Measurements from ENCODE around the gene MAGI2. TPM values are rescaled to one million over a fixed set of nuclear protein-coding genes. Genes with fewer than 3 reads are reported as not detected.

The MAGI2 gene
- total and polyA plus RNA-seq, 2 donors (not counting 3 experiments of a cell fraction or from before 2014, with no cell fraction given) = 0.28 to 6.0 TPM

GRCh38 chr7:78006063-78006755, 1447.3 kb downstream of the MAGI2 start:
- Histone ChIP-seq H2AFZ (ENCODE audit: low read depth, low read length) (no peak overlapping the region), H3K9me1 (replicated peaks; ENCODE audit: control insufficient read depth, extremely low read depth, insufficient read depth, low read length) (no peaks in the 10 kb centered on the region), H3K9me3 (replicated peaks; ENCODE audit: control insufficient read depth, insufficient read depth, low read length) (no peaks in the 10 kb centered on the region), H3K4me3 (replicated peaks in 1 of 3; ENCODE audit: insufficient read depth in 1 of 3, low read depth in 1 of 3, low read length in 3 of 3) (no peak overlapping the region), H3K79me2 (ENCODE audit: control insufficient read depth, insufficient read depth, low read length) (no peaks in the 10 kb centered on the region), H3K36me3 (ENCODE audit: control insufficient read depth in 2 of 2, extremely low read depth in 1 of 2, insufficient read depth in 2 of 2, low read length in 2 of 2) (no peaks in the 10 kb centered on the region), H3K27ac (ENCODE audit: insufficient read depth, low read depth, low read length) (no peak overlapping the region), H3K27me3 (ENCODE audit: control insufficient read depth in 2 of 2, insufficient read depth in 2 of 2, low read length in 2 of 2) (peaks cover 0 to 2% of the 10 kb centered on the region in 2 experiments), H4K20me1 (replicated peaks; ENCODE audit: control insufficient read depth, extremely low read depth, insufficient read depth, low read length) (no peaks in the 10 kb centered on the region), H3K9ac (replicated peaks; ENCODE audit: extremely low read depth, insufficient read depth, low read length) (no peak overlapping the region), H3K4me1 (ENCODE audit: control insufficient read depth, extremely low read depth, insufficient read depth, low read length) (no peaks in the 10 kb centered on the region), H3K4me2 (ENCODE audit: insufficient read depth, low read length) (no peak overlapping the region)
- CTCF ChIA-PET = no interaction called here
- FAIRE-seq (no peak), DNase-seq (ENCODE audit: low read depth, low spot score) (no peak)
- POLR2A ChIA-PET = no interaction called here
- TF ChIP-seq MYC (IDR thresholded peaks at IDR 0.05; ENCODE audit: low read depth, low read length) (no peak), POLR2A (IDR thresholded peaks at IDR 0.05; ENCODE audit: low read depth, low read length) (no peak), POLR2AphosphoS5 (IDR thresholded peaks at IDR 0.05; ENCODE audit: insufficient read depth, low read depth, low read length) (no peak)
- intact Hi-C loops (cut with micrococcal nuclease) = no loop called here
- BruUV-seq (replicated peaks) = no TSS peak
- dilution Hi-C loops (cut with MboI; ENCODE audit: extremely low pct_ligation_motif_present, low sequenced_read_pairs) = no loop called here

- POLR2A ChIA-PET = no interaction called here
- no peak overlapping the region for H3K9ac ChIP-seq (replicated peaks; ENCODE audit: extremely low read depth, insufficient read depth, low read length)
- no peak overlapping the region for H3K4me3 ChIP-seq (replicated peaks in 1 of 3; ENCODE audit: insufficient read depth in 1 of 3, low read depth in 1 of 3, low read length in 3 of 3)
- no peaks in the 10 kb centered on the region for H3K4me1 ChIP-seq (ENCODE audit: control insufficient read depth, extremely low read depth, insufficient read depth, low read length)
- H2AFZ ChIP-seq (ENCODE audit: low read depth, low read length) = no peak overlapping the region
- no TSS peak for BruUV-seq (replicated peaks)
- no peak overlapping the region for H3K4me2 ChIP-seq (ENCODE audit: insufficient read depth, low read length)
- intact Hi-C loops (cut with micrococcal nuclease) = no loop called here
- dilution Hi-C loops (cut with MboI; ENCODE audit: extremely low pct_ligation_motif_present, low sequenced_read_pairs) = no loop called here
- no peak for FAIRE-seq
- no peaks in the 10 kb centered on the region for H3K9me3 ChIP-seq (replicated peaks; ENCODE audit: control insufficient read depth, insufficient read depth, low read length)
- H3K79me2 ChIP-seq (ENCODE audit: control insufficient read depth, insufficient read depth, low read length) = no peaks in the 10 kb centered on the region
- no peak for DNase-seq (ENCODE audit: low read depth, low spot score)
- no peaks in the 10 kb centered on the region for H3K27me3 ChIP-seq (ENCODE audit: control insufficient read depth in 2 of 2, insufficient read depth in 2 of 2, low read length in 2 of 2)
- H3K9me1 ChIP-seq (replicated peaks; ENCODE audit: control insufficient read depth, extremely low read depth, insufficient read depth, low read length) = no peaks in the 10 kb centered on the region
- TF ChIP-seq EZH2 (IDR thresholded peaks at IDR 0.05; ENCODE audit: borderline replicate concordance, low read depth, low read length, severe bottlenecking) (no peak), CTCF (IDR thresholded peaks at IDR 0.05; ENCODE audit: extremely low read depth in 1 of 2, insufficient read depth in 1 of 2, low read depth in 1 of 2, low read length in 2 of 2) (no peak), FOS (IDR thresholded peaks at IDR 0.05; ENCODE audit: borderline replicate concordance, insufficient read depth, low read length) (no peak), MYC (IDR thresholded peaks at IDR 0.05; ENCODE audit: low read depth, low read length) (no peak), GATA2 (IDR thresholded peaks at IDR 0.05; ENCODE audit: insufficient read depth, insufficient read length, low read depth, low read length) (no peak), POLR2AphosphoS5 (IDR thresholded peaks at IDR 0.05; ENCODE audit: insufficient read depth, low read depth, low read length) (no peak), POLR2A (IDR thresholded peaks at IDR 0.05; ENCODE audit: low read depth, low read length) (no peak), JUN (IDR thresholded peaks at IDR 0.05; ENCODE audit: borderline replicate concordance, insufficient read depth, insufficient read length, low read depth) (no peak)
- TF ChIP-seq, protein P1, sequence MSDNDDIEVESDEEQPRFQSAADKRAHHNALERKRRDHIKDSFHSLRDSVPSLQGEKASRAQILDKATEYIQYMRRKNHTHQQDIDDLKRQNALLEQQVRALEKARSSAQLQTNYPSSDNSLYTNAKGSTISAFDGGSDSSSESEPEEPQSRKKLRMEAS (IDR thresholded peaks at IDR 0.05; ENCODE audit: insufficient read depth, insufficient read length) = no peak
- no peaks in the 10 kb centered on the region for H3K36me3 ChIP-seq (ENCODE audit: control insufficient read depth in 2 of 2, extremely low read depth in 1 of 2, insufficient read depth in 2 of 2, low read length in 2 of 2)
- CTCF ChIA-PET = no interaction called here
- no peaks in the 10 kb centered on the region for H4K20me1 ChIP-seq (replicated peaks; ENCODE audit: control insufficient read depth, extremely low read depth, insufficient read depth, low read length)
- no peak overlapping the region for H3K27ac ChIP-seq (ENCODE audit: insufficient read depth, low read depth, low read length)
Observed at GRCh38 chr7:78002715-78003114, 1450.8 kb downstream of the MAGI2 start.
